Measurements from ENCODE around the gene DHX32.

Gene DHX32

DNA sequence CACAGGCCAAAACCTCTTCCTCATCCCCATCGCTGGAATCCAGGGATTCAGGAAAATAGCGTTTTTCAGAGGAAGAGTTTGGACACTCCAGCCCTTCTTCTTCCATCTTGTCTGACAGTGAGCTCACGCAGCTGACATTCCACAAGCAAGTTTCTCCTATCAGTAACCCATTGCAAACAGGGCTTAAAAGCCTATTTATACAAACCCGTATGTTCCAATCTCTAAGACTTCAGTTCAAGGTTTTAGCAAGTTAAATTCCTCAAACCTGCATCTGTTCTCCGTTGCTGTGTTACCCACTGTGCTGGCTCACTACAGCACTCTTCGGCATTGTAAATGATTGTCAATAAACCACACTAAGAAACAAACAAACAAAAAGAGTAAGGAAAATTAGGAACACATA, 373 bp downstream of the DHX32 start:
- no peak overlapping the region for H4K5ac ChIP-seq (ENCODE audit: low read length)
- peak overlapping the region; percentile 17 for H3K27ac ChIP-seq (ENCODE audit: low read depth, low read length)
- WGBS (ENCODE audit: extremely low coverage, insufficient coverage, low lambda C conversion rate) = no CpG with 5 or more reads among the region's 6 CpGs

DNA sequence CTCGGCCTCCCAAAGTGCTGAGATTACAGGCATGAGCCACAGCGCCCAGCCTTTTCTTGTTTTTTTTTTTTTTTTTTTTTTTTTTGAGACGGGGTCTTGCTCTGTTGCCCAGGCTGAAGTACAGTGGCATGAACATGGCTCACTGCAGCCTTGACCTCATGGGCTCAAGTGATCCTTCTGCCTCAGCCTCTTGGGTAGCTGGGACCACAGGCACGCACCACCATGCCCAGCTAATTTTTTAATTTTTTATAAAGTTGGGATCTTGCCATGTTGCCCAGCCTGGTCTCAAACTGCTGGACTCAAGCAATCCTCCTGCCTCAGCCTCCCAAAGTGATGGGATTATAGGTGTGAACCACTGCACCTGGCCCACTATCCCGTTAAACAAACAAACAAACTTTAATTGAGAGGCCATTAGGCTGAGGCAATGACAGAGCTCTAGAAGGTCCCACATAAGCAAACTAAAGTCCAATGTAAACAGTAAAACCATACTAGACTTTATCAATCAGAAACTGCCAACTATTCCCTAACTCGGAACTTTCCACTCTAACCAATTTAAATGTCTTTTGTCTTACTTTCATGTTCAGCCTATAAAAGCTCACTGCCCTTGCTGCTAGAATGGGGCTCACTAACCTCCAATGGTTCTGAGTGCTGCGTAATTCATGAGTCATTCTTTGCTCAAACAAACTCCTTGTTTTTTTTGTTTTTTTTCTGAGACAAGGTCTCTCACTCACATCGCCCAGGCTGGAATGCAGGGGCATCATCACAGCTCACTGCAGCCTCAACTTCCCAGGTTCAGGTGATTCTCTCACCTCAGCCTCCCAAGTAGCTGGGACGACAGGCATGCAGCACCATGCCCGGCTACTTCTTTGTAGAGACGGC, 1.9 kb downstream of the DHX32 start:
- no peak overlapping the region for H3K4me2 ChIP-seq (ENCODE audit: low read length)
- no peaks in the 10 kb centered on the region for H3K27me3 ChIP-seq (ENCODE audit: insufficient read depth, low read length, poor library complexity)
- H3K18ac ChIP-seq (ENCODE audit: low read length) = no peak overlapping the region
- no peaks in the 10 kb centered on the region for H3K79me1 ChIP-seq (ENCODE audit: low read length)
- H3K27ac ChIP-seq (ENCODE audit: low read depth, low read length) = no peak overlapping the region
- no peak overlapping the region for H3K56ac ChIP-seq (ENCODE audit: low read length)
- H3K4me1 ChIP-seq (ENCODE audit: control insufficient read depth, low read depth, low read length) = peaks cover 6% of the 10 kb centered on the region
- no peak overlapping the region for H4K8ac ChIP-seq (ENCODE audit: low read depth, low read length)
- no peak overlapping the region for H2BK120ac ChIP-seq (ENCODE audit: low read depth, low read length)
- no peak overlapping the region for H3K4ac ChIP-seq (ENCODE audit: low read depth, low read length)
- H3K9ac ChIP-seq (ENCODE audit: low read length) = no peak overlapping the region
- H3K36me3 ChIP-seq (ENCODE audit: control insufficient read depth, insufficient read depth, low read length) = no peaks in the 10 kb centered on the region
- no peak overlapping the region for H2AK5ac ChIP-seq (ENCODE audit: low read length)
- DNase-seq = peak; percentile 47
- H3K79me2 ChIP-seq (ENCODE audit: control insufficient read depth, insufficient read depth, low read length) = no peaks in the 10 kb centered on the region
- H2BK15ac ChIP-seq (replicated peaks; ENCODE audit: low read depth) = no peak overlapping the region
- no peak overlapping the region for H3K23ac ChIP-seq (ENCODE audit: low read length)
- H2BK5ac ChIP-seq (ENCODE audit: low read length) = no peak overlapping the region
- H4K5ac ChIP-seq (ENCODE audit: low read length) = no peak overlapping the region
- H3K4me3 ChIP-seq (ENCODE audit: low read length) = no peak overlapping the region
- WGBS (ENCODE audit: extremely low coverage, insufficient coverage, low lambda C conversion rate) = no CpG with 5 or more reads among the region's 11 CpGs

More for the DNA sequence above, 373 bp downstream of the DHX32 start:
- Histone ChIP-seq H3K4me1 (ENCODE audit: control insufficient read depth, low read depth, low read length) (peaks cover 6% of the 10 kb centered on the region), H3K79me1 (ENCODE audit: low read length) (no peaks in the 10 kb centered on the region), H3K4ac (ENCODE audit: low read depth, low read length) (no peak overlapping the region), H3K4me3 (ENCODE audit: low read length) (no peak overlapping the region), H4K8ac (ENCODE audit: low read depth, low read length) (no peak overlapping the region), H3K23ac (ENCODE audit: low read length) (no peak overlapping the region), H3K9ac (ENCODE audit: low read length) (no peak overlapping the region), H2BK120ac (ENCODE audit: low read depth, low read length) (no peak overlapping the region), H3K56ac (ENCODE audit: low read length) (no peak overlapping the region), H2AK5ac (ENCODE audit: low read length) (no peak overlapping the region), H3K36me3 (ENCODE audit: control insufficient read depth, insufficient read depth, low read length) (no peaks in the 10 kb centered on the region), H3K18ac (ENCODE audit: low read length) (no peak overlapping the region), H3K4me2 (ENCODE audit: low read length) (no peak overlapping the region), H2BK15ac (replicated peaks; ENCODE audit: low read depth) (no peak overlapping the region), H2BK5ac (ENCODE audit: low read length) (no peak overlapping the region), H3K27me3 (ENCODE audit: insufficient read depth, low read length, poor library complexity) (no peaks in the 10 kb centered on the region), H3K79me2 (ENCODE audit: control insufficient read depth, insufficient read depth, low read length) (no peaks in the 10 kb centered on the region)
- peak; percentile 45 for DNase-seq

DNA sequence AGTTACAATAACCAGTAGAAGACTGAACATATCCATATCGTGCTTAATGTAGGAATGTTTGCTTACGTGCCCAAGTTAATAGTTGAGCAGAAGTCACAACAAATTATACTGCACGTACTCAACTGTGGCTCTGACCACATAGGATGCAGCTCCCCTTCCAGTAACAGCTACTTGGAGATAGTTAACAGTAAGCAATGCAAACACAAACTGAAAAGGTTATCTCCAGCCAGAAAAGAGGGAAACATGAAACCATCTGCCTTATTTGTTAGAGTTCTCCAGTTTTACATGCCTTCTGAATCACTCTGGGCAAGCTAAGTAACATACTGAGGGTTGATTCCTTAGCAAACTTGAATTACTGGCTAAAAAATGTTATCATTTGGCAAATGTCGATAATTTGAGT, 9.8 kb downstream of the DHX32 start:
- no CpG with 5 or more reads among the region's 4 CpGs for WGBS (ENCODE audit: extremely low coverage, insufficient coverage, low lambda C conversion rate)
- H3K36me3 ChIP-seq (ENCODE audit: control insufficient read depth, insufficient read depth, low read length) = no peaks in the 10 kb centered on the region
- H2BK15ac ChIP-seq (replicated peaks; ENCODE audit: low read depth) = no peak overlapping the region
- H3K18ac ChIP-seq (ENCODE audit: low read length) = no peak overlapping the region
- H2AK5ac ChIP-seq (ENCODE audit: low read length) = no peak overlapping the region
- H3K23ac ChIP-seq (ENCODE audit: low read length) = no peak overlapping the region
- no peak overlapping the region for H3K4me2 ChIP-seq (ENCODE audit: low read length)
- DNase-seq = no peak
- no peak overlapping the region for H4K5ac ChIP-seq (ENCODE audit: low read length)
- H4K8ac ChIP-seq (ENCODE audit: low read depth, low read length) = no peak overlapping the region
- H3K4ac ChIP-seq (ENCODE audit: low read depth, low read length) = no peak overlapping the region
- no peak overlapping the region for H3K27ac ChIP-seq (ENCODE audit: low read depth, low read length)
- H3K79me2 ChIP-seq (ENCODE audit: control insufficient read depth, insufficient read depth, low read length) = no peaks in the 10 kb centered on the region
- H3K56ac ChIP-seq (ENCODE audit: low read length) = no peak overlapping the region
- no peaks in the 10 kb centered on the region for H3K27me3 ChIP-seq (ENCODE audit: insufficient read depth, low read length, poor library complexity)
- H2BK120ac ChIP-seq (ENCODE audit: low read depth, low read length) = no peak overlapping the region
- no peaks in the 10 kb centered on the region for H3K4me1 ChIP-seq (ENCODE audit: control insufficient read depth, low read depth, low read length)
- H3K4me3 ChIP-seq (ENCODE audit: low read length) = no peak overlapping the region
- H3K79me1 ChIP-seq (ENCODE audit: low read length) = no peaks in the 10 kb centered on the region
- H3K9ac ChIP-seq (ENCODE audit: low read length) = no peak overlapping the region
- H2BK5ac ChIP-seq (ENCODE audit: low read length) = no peak overlapping the region

DNA sequence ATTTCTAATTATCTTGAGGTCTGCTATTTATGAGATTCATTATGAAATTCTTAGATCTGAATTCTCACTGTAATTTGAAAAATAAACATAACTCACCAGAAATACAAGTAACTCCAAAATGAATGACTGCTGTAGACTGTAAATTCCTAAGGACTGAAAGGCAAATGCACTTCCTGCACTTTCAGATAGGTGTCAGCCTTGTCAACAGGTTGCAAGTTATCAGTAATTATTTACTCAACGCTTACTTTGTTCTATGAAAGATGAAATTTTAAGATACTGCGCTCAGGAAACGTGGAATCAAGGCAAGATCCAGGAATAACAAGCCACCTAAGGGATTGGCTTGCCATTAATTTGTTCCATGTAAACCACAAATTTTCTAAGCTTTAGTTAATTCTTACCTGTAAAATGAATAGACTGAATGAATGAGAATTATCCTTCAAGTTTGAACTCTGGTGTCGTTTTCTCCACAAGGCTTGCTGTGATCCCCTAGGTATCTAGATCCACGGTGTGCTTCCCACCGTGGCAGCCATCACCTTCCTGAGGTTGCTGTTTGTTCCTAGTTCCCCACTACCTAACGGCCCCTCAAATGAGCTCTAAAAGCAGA, 12.6 kb downstream of the DHX32 start:
- Histone ChIP-seq H4K5ac (ENCODE audit: low read length) (no peak overlapping the region), H3K9ac (ENCODE audit: low read length) (no peak overlapping the region), H3K56ac (ENCODE audit: low read length) (no peak overlapping the region), H3K79me1 (ENCODE audit: low read length) (no peaks in the 10 kb centered on the region), H2BK15ac (replicated peaks; ENCODE audit: low read depth) (no peak overlapping the region), H3K79me2 (ENCODE audit: control insufficient read depth, insufficient read depth, low read length) (no peaks in the 10 kb centered on the region), H2AK5ac (ENCODE audit: low read length) (no peak overlapping the region), H2BK5ac (ENCODE audit: low read length) (no peak overlapping the region), H3K18ac (ENCODE audit: low read length) (no peak overlapping the region), H3K27me3 (ENCODE audit: insufficient read depth, low read length, poor library complexity) (no peaks in the 10 kb centered on the region), H3K27ac (ENCODE audit: low read depth, low read length) (no peak overlapping the region), H3K4ac (ENCODE audit: low read depth, low read length) (no peak overlapping the region), H3K4me1 (ENCODE audit: control insufficient read depth, low read depth, low read length) (no peaks in the 10 kb centered on the region), H2BK120ac (ENCODE audit: low read depth, low read length) (no peak overlapping the region), H3K36me3 (ENCODE audit: control insufficient read depth, insufficient read depth, low read length) (no peaks in the 10 kb centered on the region), H3K4me2 (ENCODE audit: low read length) (no peak overlapping the region), H3K23ac (ENCODE audit: low read length) (no peak overlapping the region), H3K4me3 (ENCODE audit: low read length) (no peak overlapping the region), H4K8ac (ENCODE audit: low read depth, low read length) (no peak overlapping the region)
- peak; percentile 62 for DNase-seq
- WGBS (ENCODE audit: extremely low coverage, insufficient coverage, low lambda C conversion rate) = no CpG with 5 or more reads among the region's 7 CpGs

DNA sequence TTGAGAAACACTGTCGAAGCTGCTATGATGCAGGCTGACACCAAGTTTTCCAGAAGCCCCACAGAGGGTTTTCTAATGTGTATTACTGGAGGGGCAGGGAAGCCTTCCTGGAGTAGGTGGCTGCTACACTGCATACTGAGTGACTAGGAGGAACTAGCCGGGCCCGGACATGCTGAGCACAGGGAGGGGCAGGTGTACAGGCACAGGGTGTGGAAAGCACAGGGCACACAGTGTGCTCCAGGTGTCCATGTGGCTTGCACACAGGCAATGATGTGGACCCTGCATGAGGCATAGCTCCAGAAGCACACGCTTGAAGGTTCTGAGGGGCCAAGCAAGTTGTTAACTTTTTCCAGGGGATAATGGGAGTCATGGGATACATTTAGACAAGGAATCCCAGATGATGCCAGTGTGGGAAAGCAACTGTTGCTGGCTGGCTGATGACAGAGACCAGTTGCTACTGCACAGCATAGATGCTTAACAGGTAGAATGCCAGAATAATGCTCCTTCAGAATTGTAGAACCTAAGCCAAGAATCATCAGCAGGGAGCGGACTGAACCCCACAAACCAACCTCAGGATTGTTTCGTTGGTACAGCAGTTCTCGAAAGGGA, 14.6 kb downstream of the DHX32 start:
- no peaks in the 10 kb centered on the region for H3K4me1 ChIP-seq (ENCODE audit: control insufficient read depth, low read depth, low read length)
- WGBS (ENCODE audit: extremely low coverage, insufficient coverage, low lambda C conversion rate) = no CpG with 5 or more reads among the region's 7 CpGs
- H3K4me2 ChIP-seq (ENCODE audit: low read length) = no peak overlapping the region

More for the DNA sequence above, 14.6 kb downstream of the DHX32 start:
- Histone ChIP-seq H3K36me3 (ENCODE audit: control insufficient read depth, insufficient read depth, low read length) (no peaks in the 10 kb centered on the region), H2BK15ac (replicated peaks; ENCODE audit: low read depth) (no peak overlapping the region), H2BK120ac (ENCODE audit: low read depth, low read length) (no peak overlapping the region), H3K56ac (ENCODE audit: low read length) (no peak overlapping the region), H2BK5ac (ENCODE audit: low read length) (no peak overlapping the region), H3K79me2 (ENCODE audit: control insufficient read depth, insufficient read depth, low read length) (no peaks in the 10 kb centered on the region), H3K9ac (ENCODE audit: low read length) (no peak overlapping the region), H3K18ac (ENCODE audit: low read length) (no peak overlapping the region), H3K27me3 (ENCODE audit: insufficient read depth, low read length, poor library complexity) (no peaks in the 10 kb centered on the region), H3K4ac (ENCODE audit: low read depth, low read length) (no peak overlapping the region), H2AK5ac (ENCODE audit: low read length) (no peak overlapping the region), H3K79me1 (ENCODE audit: low read length) (no peaks in the 10 kb centered on the region), H4K5ac (ENCODE audit: low read length) (no peak overlapping the region), H3K23ac (ENCODE audit: low read length) (no peak overlapping the region), H3K27ac (ENCODE audit: low read depth, low read length) (no peak overlapping the region), H4K8ac (ENCODE audit: low read depth, low read length) (no peak overlapping the region), H3K4me3 (ENCODE audit: low read length) (no peak overlapping the region)
- DNase-seq = no peak
